Aorta (tissue), 5 donors: Measurements from ENCODE around the gene ZMIZ1. TPM values are rescaled to one million over a fixed set of nuclear protein-coding genes. Genes with fewer than 3 reads are reported as not detected.

Experiments
- ATAC-seq: fragments of 200-7000 bp; cut with Tn5 transposase; one replicate; pipeline ENCODE4 v1.9.1; 2022; ENCODE audit warnings: moderate library complexity; ENCODE audit not compliant: low FRiP score
- DNase-seq, 2 donors: peaks; one replicate each; pipeline ENCODE4 v3.0.0-alpha.2; 2020
- H3K27ac ChIP-seq, 2 donors: one replicate each; pipeline ENCODE4 v1.5.1; 2013; ENCODE audit warnings: low read length in 2 of 2, mild to moderate bottlenecking in 2 of 2, moderate library complexity in 2 of 2, control low read depth in 1 of 2, inconsistent platforms in 1 of 2, low read depth in 1 of 2
- H3K27me3 ChIP-seq, 2 donors: one replicate each; pipeline ENCODE4 v1.6.1; 2013; ENCODE audit warnings: control low read depth in 1 of 2, low read length in 1 of 2, mild to moderate bottlenecking in 1 of 2, moderate library complexity in 1 of 2; ENCODE audit not compliant: insufficient read depth in 2 of 2, control insufficient read depth in 1 of 2
- H3K36me3 ChIP-seq, 2 donors: one replicate each; pipeline ENCODE4 v1.6.1; 2013; ENCODE audit warnings: control low read depth in 1 of 2, low read length in 1 of 2, mild to moderate bottlenecking in 1 of 2; ENCODE audit not compliant: insufficient read depth in 2 of 2, control insufficient read depth in 1 of 2
- H3K4me1 ChIP-seq, 2 donors: one replicate each; pipeline ENCODE4 v1.6.1; 2013; ENCODE audit warnings: low read length in 2 of 2, control low read depth in 1 of 2, mild to moderate bottlenecking in 1 of 2, moderate library complexity in 1 of 2; ENCODE audit not compliant: insufficient read depth in 2 of 2, control insufficient read depth in 1 of 2
- H3K4me3 ChIP-seq, 2 donors: one replicate each; pipeline ENCODE4 v1.5.1; 2013; ENCODE audit warnings: low read length in 2 of 2, control low read depth in 1 of 2, mild to moderate bottlenecking in 1 of 2
- H3K9me3 ChIP-seq: one replicate; pipeline ENCODE4 v1.6.1; 2013; ENCODE audit warnings: mild to moderate bottlenecking, low read length; ENCODE audit not compliant: control insufficient read depth
- WGBS, 2 donors: extraction: QIAGEN DNeasy Blood & Tissue Kit; methylation state at CpG; one replicate each; pipeline ENCODE4 v1.1.7; 2013; 5-methylcytosine and 5-hydroxymethylcytosine counted together
- intact Hi-C, 2 donors: fragments of 100-400 bp; cut with DNase I; formaldehyde crosslinking; loops; one replicate each; pipeline versions ENCODE4 v1.14.2 to v1.15.0; 2022
- polyA plus RNA-seq, 2 donors: library from polyadenylated mRNA; stranded (reverse); fragments of 200-250 nt; gene quantifications; one replicate each; pipeline ENCODE4 v1.2.3, GENCODE V29; 2013
- total RNA-seq, 2 donors: library from RNA; stranded (reverse); fragmentation: NEBNext Ultra II Directional; extraction: Animal tissue kit (Norgen Biotek cat#: 25700); gene quantifications; one replicate each; pipeline ENCODE4 v1.2.1, GENCODE V29; 2021
- donor health status: healthy with polysubstance abuse.
- donor health status: Bipolar disorder and iron deficiency.
- donor health status: DM: no; HTN: no; CAD: no.
- donor health status: DM: no; HTN: no; CAD: no.
- donor health status: DM: yes; HTN: yes; CAD: no.

ZMIZ1 gene
- total and polyA plus RNA-seq, 4 donors = 7.8 to 84.1 (median 28.2) TPM

- WGBS, 2 donors = 88 to 93% methylated on average over 15 of the region's 15 CpGs
- Histone ChIP-seq H3K4me1 (no peaks in the 10 kb centered on the region), H3K27ac (no peak overlapping the region), H3K27me3 (no peaks in the 10 kb centered on the region), H3K9me3 (no peaks in the 10 kb centered on the region), H3K36me3 (peaks cover 0 to 6% of the 10 kb centered on the region in 2 donors), H3K4me3 (no peak overlapping the region)
- DNase-seq = no peak
- intact Hi-C loops = no loop called here
- ATAC-seq = no peak
Measured at GRCh38 chr10:79311581-79312407, 243.0 kb downstream of the ZMIZ1 start.

DNA sequence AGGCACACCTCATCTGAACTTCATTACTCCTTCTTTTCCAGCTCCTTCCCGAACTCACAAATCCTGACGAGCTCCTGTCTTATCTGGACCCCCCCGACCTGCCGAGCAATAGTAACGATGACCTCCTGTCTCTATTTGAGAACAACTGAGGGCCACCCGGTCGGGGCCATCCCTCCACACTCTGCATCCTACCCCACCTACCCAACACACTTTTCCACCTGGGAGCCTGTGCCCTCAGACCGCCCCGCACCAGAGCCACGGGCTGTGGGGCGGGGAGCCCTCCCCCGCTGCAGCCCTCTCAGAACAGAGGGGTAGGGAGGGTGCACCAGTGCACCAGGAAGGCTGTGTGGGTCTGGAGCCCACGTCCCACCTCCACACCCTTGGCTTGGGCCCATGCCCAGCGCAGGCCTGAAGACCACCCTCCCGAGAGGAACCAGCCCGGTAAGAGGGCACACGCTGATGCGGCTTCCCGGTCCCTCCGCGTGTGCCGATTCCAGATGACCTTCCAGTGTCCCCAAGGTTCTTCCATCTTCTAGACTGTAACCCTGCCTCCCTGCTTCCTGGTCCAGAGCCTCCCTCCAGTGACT is 243.9 kb downstream of the ZMIZ1 start:
- no peak overlapping the region for H3K27ac ChIP-seq
- intact Hi-C loops = no loop called here
- no peak for DNase-seq
- H3K9me3 ChIP-seq = no peaks in the 10 kb centered on the region
- ATAC-seq = no peak
- no peaks in the 10 kb centered on the region for H3K4me1 ChIP-seq
- no peak overlapping the region for H3K4me3 ChIP-seq
- peaks cover 0 to 6% of the 10 kb centered on the region in 2 donors for H3K36me3 ChIP-seq
- H3K27me3 ChIP-seq = no peaks in the 10 kb centered on the region
- WGBS, 2 donors = 92 to 95% methylated on average over 21 to 22 of the region's 22 CpGs

DNA sequence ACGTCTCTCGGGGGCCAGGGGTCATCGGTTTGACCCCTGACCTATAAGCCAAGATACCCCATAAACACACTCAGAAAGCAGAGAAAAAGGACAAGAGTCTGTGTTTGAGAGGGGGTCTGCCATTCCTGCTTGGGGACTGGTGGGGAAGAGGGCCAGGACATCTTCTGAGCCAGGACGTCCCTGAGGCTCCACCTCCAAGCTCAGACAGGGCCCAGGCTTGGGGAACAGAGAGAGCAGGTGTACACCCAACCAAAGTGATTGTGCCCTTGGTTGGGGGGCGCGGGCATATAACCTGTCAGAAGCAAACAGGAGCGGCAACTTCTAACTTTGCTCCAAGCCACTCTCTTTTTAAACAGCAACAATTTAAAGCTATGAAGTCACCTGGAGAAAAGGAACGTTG is 244.6 kb downstream of the ZMIZ1 start:
- H3K27me3 ChIP-seq = no peaks in the 10 kb centered on the region
- ATAC-seq = no peak
- H3K4me1 ChIP-seq = no peaks in the 10 kb centered on the region
- H3K27ac ChIP-seq = no peak overlapping the region
- H3K4me3 ChIP-seq = no peak overlapping the region
- H3K9me3 ChIP-seq = no peaks in the 10 kb centered on the region
- intact Hi-C loops = no loop called here
- no peak for DNase-seq
- peaks cover 0 to 4% of the 10 kb centered on the region in 2 donors for H3K36me3 ChIP-seq
- 72 to 76% methylated on average over 8 of the region's 8 CpGs for WGBS, 2 donors

GRCh38 chr10:79313911-79314439 is 245.2 kb downstream of the ZMIZ1 start:
- DNase-seq = no peak

DNA sequence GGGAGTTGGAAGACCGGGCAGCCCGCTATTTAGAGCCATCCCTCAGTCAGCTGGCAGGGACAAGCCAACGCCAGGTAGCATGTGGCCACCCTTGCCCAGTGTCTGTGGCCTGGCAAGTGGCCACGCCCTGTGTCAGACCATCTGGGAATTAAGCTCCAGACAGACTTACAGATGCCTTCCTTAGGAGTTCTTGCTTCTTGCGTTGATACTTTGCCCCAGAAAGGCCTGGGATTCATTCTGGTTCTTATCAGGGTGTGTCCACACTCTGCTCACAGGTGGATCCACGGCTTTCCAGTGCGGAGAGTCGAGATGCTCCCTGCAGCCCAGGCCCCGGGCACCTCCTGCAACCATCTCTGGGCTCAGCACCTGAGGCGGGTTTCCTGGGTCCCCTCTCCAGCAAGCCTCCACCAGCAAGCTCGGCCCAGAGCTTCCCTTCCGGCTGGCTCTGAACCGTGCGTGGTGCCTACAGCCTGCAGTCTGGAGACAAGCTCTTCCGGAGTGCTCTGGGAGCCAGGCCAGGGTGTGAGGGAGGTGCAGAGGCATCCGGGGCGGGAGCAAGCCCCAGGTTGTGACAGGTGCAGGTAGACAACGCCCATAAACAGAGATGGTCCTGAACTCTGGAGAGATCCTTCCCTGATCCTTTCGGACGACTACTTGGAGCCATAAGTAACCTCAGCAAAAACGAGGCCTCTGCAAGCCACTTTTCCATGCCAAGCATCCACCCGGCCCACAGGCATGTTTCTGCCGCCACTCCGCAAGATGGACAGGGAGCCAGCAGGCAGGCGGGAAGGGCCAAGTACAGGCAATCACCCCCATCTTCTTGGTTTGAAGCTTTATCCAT is 246.2 kb downstream of the ZMIZ1 start:
- ATAC-seq (no peak), DNase-seq (peak in 1 of 2 donors; percentile 58)
- Histone ChIP-seq H3K9me3 (no peaks in the 10 kb centered on the region), H3K27ac (no peak overlapping the region), H3K36me3 (peaks cover 0 to 4% of the 10 kb centered on the region in 2 donors), H3K27me3 (no peaks in the 10 kb centered on the region), H3K4me1 (no peaks in the 10 kb centered on the region), H3K4me3 (no peak overlapping the region)
- WGBS, 2 donors = 85 to 87% methylated on average over 25 of the region's 25 CpGs
- intact Hi-C loops = no loop called here

More at GRCh38 chr10:79313911-79314439, 245.2 kb downstream of the ZMIZ1 start:
- intact Hi-C loops = no loop called here
- no peak overlapping the region for H3K4me3 ChIP-seq
- 88 to 91% methylated on average over 11 of the region's 11 CpGs for WGBS, 2 donors
- no peak for ATAC-seq
- no peaks in the 10 kb centered on the region for H3K9me3 ChIP-seq
- H3K36me3 ChIP-seq = peaks cover 0 to 4% of the 10 kb centered on the region in 2 donors
- no peak overlapping the region for H3K27ac ChIP-seq
- no peaks in the 10 kb centered on the region for H3K27me3 ChIP-seq
- H3K4me1 ChIP-seq = no peaks in the 10 kb centered on the region

DNA sequence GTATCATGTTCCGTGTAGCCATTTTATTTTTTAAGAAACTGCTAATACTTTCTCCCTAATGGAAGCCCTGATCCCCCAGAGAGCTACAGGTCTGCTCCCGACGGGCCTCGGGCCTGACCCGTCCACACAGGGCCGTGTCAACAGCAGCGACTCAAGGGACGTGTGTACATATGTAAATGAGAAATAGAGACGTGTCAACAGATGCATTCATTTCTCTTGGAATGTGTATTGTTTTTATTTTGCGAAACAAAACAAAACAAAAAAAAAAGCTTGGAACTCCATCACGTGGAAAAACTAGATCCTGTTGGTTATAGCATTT is 246.8 kb downstream of the ZMIZ1 start:
- Histone ChIP-seq H3K4me1 (no peaks in the 10 kb centered on the region), H3K9me3 (no peaks in the 10 kb centered on the region), H3K4me3 (no peak overlapping the region), H3K27ac (no peak overlapping the region), H3K27me3 (no peaks in the 10 kb centered on the region), H3K36me3 (peaks cover 0 to 4% of the 10 kb centered on the region in 2 donors)
- WGBS, 2 donors = 80 to 82% methylated on average over 11 of the region's 11 CpGs
- DNase-seq = no peak
- intact Hi-C loops = no loop called here
- ATAC-seq = no peak

DNA sequence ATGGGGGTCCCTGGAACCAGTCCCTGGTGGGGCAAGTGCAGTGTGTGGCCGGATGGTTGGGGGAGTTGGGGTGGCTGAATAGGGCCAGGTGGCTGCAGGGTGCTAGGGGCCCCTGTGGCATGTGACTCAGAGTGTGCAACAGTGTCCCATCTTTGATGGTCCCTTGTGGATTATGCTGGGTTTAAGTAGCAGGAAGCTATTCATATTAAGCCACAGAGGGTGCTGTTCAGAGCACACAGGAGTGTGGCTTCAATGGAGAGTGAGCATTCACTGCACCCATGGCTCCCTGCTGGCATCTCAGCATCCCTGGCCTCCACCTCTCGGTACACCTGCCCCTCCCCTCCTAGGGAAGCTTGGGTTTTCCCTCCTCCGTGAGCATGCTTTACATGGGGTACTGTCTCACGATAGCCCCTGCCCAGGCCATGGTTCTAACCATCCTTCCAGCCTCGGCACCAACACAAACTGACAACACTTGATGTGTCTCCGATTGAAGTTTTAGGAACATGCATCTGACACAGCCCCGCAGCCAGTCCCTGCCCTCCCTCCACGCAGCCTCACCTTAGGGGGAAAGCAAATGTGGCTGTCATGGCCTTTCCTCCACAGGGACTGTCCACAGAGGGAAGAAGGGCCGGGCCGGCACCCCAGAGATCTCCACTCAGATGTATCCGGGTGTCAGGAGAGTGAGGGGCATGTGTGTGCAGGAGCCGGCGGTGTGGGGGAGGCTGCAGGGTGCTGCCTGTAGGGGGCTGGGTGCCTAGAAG is 248.1 kb downstream of the ZMIZ1 start:
- peak in 1 of 2 donors; percentile 75 for DNase-seq
- WGBS, 2 donors = 58 to 61% methylated on average over 13 of the region's 13 CpGs
- intact Hi-C loops = no loop called here
- H3K4me1 ChIP-seq = no peaks in the 10 kb centered on the region
- no peak overlapping the region for H3K27ac ChIP-seq
- peak; percentile 1 for ATAC-seq
- H3K9me3 ChIP-seq = no peaks in the 10 kb centered on the region
- H3K36me3 ChIP-seq = peaks cover 0 to 4% of the 10 kb centered on the region in 2 donors
- H3K27me3 ChIP-seq = no peaks in the 10 kb centered on the region
- no peak overlapping the region for H3K4me3 ChIP-seq

GRCh38 chr10:79318369-79318768 is 249.6 kb downstream of the ZMIZ1 start:
- Histone ChIP-seq H3K27me3 (no peaks in the 10 kb centered on the region), H3K36me3 (no peaks in the 10 kb centered on the region), H3K27ac (no peak overlapping the region), H3K4me1 (no peaks in the 10 kb centered on the region), H3K4me3 (no peak overlapping the region), H3K9me3 (no peaks in the 10 kb centered on the region)
- intact Hi-C loops = no loop called here
- 93 to 94% methylated on average over 5 of the region's 5 CpGs for WGBS, 2 donors
- DNase-seq (peak in 1 of 2 donors; percentile 43), ATAC-seq (no peak)
